Effector memory CD4-positive, alpha-beta T cell (primary cell): ENCODE measurements around the gene SH2B2.
A peak's percentile ranks its signal among the peaks of the same experiment; 100 is the strongest.
"Not testable (repeated sequence)": the region's sequence is repeated elsewhere in the genome, so short reads cannot be mapped to it uniquely, and the experiment has no call there.

ENCODE experiments used
- DNase-seq, 3 donors: peaks; one replicate each; pipeline ENCODE4 v3.0.0-alpha.2; 2020
- H3K27ac ChIP-seq: 2 replicates; pipeline ENCODE4 v1.7.0; 2013; ENCODE audit warnings: mild to moderate bottlenecking, low read length, moderate library complexity; ENCODE audit not compliant: insufficient read depth, poor library complexity, severe bottlenecking
- H3K27me3 ChIP-seq: replicated peaks from 2 replicates; pipeline ENCODE4 v1.7.0; 2013; ENCODE audit warnings: mild to moderate bottlenecking, low read length; ENCODE audit not compliant: insufficient read depth, control insufficient read depth, poor library complexity, severe bottlenecking
- H3K36me3 ChIP-seq: 2 replicates; pipeline ENCODE4 v1.7.0; 2013; ENCODE audit warnings: mild to moderate bottlenecking, low read length, moderate library complexity; ENCODE audit not compliant: control insufficient read depth, insufficient read depth
- H3K4me1 ChIP-seq: 2 replicates; pipeline ENCODE4 v1.7.0; 2013; ENCODE audit warnings: low read length, mild to moderate bottlenecking; ENCODE audit not compliant: control insufficient read depth, insufficient read depth, poor library complexity, severe bottlenecking
- H3K4me3 ChIP-seq: 2 replicates; pipeline ENCODE4 v1.7.0; 2013; ENCODE audit warnings: low read length, low read depth, mild to moderate bottlenecking; ENCODE audit not compliant: insufficient read depth, poor library complexity, severe bottlenecking
- H3K9me3 ChIP-seq: 2 replicates; pipeline ENCODE4 v1.7.0; 2013; ENCODE audit warnings: mild to moderate bottlenecking, low read length, moderate library complexity; ENCODE audit not compliant: control insufficient read depth

Gene SH2B2

GRCh38 chr7:102330666-102331460 lies 44.2 kb downstream of the SH2B2 start:
- DNase-seq, H3K27ac ChIP-seq, H3K36me3 ChIP-seq, H3K4me1 ChIP-seq, H3K9me3 ChIP-seq, H3K27me3 ChIP-seq, H3K4me3 ChIP-seq: not testable (repeated sequence)

DNA sequence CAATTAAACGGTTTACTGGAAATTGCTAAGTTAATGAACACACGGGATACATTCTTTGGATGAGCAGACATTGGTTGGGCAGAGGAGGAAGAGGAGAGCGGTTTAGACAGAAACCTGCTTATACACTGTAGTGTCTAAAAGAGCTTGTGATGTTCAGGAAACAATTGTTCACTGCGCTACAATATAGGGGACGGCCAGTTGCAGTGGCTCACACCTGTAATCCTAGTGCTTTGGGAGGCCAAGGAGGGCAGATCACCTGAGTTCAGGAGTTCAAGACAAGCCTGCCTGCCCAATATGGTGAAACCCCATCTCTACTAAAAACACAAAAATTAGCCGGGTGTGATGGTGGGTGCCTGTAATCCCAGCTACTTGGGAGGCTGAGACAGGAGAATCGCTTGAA lies 48.9 kb downstream of the SH2B2 start:
- H3K27me3 ChIP-seq, H3K36me3 ChIP-seq, H3K27ac ChIP-seq, H3K9me3 ChIP-seq, H3K4me3 ChIP-seq, H3K4me1 ChIP-seq, DNase-seq: not testable (repeated sequence)

- H3K36me3 ChIP-seq, H3K9me3 ChIP-seq, H3K27me3 ChIP-seq, H3K4me1 ChIP-seq, H3K27ac ChIP-seq, H3K4me3 ChIP-seq, DNase-seq: not testable (repeated sequence)
Observed at GRCh38 chr7:102337002-102337401, 50.3 kb downstream of the SH2B2 start.

GRCh38 chr7:102337420-102337819 lies 50.8 kb downstream of the SH2B2 start:
- H3K27ac ChIP-seq, H3K36me3 ChIP-seq: not testable (repeated sequence)

DNA sequence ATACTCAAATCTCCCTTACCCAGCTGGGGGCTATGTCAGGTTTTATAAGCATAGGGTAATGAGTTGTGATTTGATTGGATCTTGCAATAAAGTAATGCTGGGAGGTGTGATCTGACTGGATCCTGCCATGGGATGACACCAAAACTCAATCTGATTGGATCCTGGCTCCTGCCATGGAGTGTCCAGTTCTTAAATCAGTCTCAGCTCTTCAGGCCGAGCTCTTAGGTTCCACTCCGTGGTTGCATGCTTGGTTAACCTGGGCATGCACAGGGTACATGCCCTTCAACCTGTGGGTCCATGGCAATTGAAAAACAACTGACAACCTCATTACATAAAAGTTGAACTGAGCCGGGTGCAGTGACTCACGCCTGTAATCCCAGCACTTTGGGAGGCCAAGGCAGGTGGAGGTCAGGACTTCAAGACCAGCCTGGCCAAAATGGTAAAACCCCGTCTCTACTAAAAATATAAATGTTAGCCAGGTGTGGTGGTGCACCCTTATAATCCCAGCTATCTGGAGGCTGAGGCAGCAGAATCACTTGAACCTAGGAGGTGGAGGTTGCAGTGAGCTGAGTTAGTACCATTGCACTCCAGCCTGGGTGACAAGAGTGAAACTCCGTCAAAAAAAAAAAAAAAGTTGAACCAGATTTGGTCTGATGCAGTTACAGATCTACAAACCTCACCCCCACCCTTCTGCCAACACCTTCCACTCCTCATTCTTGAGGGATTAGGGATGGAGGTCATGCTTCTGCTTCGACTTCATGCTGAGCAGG lies 54.1 kb downstream of the SH2B2 start:
- not testable (repeated sequence) for H3K36me3 ChIP-seq, H3K27ac ChIP-seq, DNase-seq, H3K4me3 ChIP-seq, H3K9me3 ChIP-seq, H3K27me3 ChIP-seq, H3K4me1 ChIP-seq

More at GRCh38 chr7:102337420-102337819, 50.8 kb downstream of the SH2B2 start:
- DNase-seq, H3K4me1 ChIP-seq, H3K27me3 ChIP-seq, H3K4me3 ChIP-seq, H3K9me3 ChIP-seq: not testable (repeated sequence)

DNA sequence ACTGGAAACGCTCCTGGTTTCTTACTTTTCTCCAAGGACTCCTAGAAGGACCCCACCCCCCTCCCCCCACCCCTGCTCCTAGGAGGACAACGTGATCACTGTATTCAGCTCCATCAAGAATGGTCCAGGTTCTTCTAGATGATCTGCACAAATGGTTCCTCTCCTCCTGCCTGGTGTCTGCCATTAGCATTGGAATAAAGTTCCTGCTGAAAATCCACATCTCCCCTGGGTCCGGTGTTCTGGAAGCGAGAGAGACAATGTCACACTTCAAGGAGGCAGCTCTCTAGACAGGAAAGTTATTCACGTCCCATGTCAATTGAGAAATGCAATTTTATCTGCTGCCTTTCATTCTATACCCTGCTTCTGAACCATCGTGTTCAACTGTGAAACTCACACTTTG lies 60.3 kb downstream of the SH2B2 start:
- not testable (repeated sequence) for H3K9me3 ChIP-seq, H3K27ac ChIP-seq, H3K27me3 ChIP-seq

GRCh38 chr7:102356344-102356743 lies 69.7 kb downstream of the SH2B2 start, which contains the start of gene SPDYE6:
TSS of gene SPDYE6 (minus strand) at chr7:102356444. CDS start at chr7:102356023, 421 bp downstream.
- H3K36me3 ChIP-seq, H3K27ac ChIP-seq, H3K4me3 ChIP-seq, H3K4me1 ChIP-seq, H3K9me3 ChIP-seq, DNase-seq, H3K27me3 ChIP-seq: not testable (repeated sequence)

More for the DNA sequence above, 60.3 kb downstream of the SH2B2 start:
- H3K4me1 ChIP-seq, DNase-seq, H3K4me3 ChIP-seq, H3K36me3 ChIP-seq: not testable (repeated sequence)

GRCh38 chr7:102363549-102364393 lies 77.1 kb downstream of the SH2B2 start:
- not testable (repeated sequence) for H3K4me1 ChIP-seq, H3K27me3 ChIP-seq, H3K36me3 ChIP-seq, H3K9me3 ChIP-seq
- Histone ChIP-seq H3K4me3 (peak overlapping the region; percentile 90), H3K27ac (peak overlapping the region; percentile 71)
- DNase-seq = peak; percentile 85 to 92 (median 91)

DNA sequence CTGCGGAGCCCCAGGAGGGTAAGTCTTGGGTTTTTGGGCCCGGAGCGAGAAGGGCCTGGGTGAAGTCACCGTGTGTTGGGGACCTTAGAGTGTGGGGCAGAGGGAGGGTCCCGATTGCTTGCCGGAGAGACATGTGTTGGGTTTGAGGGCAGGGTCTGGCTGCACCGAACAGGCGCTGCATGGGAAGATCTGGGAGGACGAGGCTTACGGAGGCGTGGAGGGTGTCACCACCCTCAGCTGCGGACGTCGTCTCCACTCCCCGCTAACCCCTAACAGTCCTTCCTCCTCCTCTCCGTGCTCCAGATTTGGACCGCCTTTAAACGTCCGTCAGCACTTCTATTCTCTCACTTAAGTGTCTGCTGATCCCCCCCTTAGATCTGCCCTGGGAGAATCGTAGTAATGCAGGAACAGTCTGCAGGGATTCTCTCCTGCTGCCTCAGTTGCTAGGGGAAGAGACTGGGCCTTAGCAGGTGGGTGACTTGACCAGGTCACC lies 77.8 kb downstream of the SH2B2 start:
- not testable (repeated sequence) for DNase-seq, H3K36me3 ChIP-seq, H3K4me1 ChIP-seq, H3K27me3 ChIP-seq, H3K9me3 ChIP-seq
- Histone ChIP-seq H3K4me3 (peak overlapping the region; percentile 90), H3K27ac (peak overlapping the region; percentile 71)
